Neutrophil (primary cell): ENCODE measurements around the gene IFT80.

Experiments
- H3K27ac ChIP-seq: fragments of 200-600 bp; sonication (generic); 2 replicates; pipeline ENCODE4 v1.5.1; 2016; ENCODE audit warnings: mild to moderate bottlenecking, moderate library complexity
- H3K27me3 ChIP-seq: fragments of 200-600 bp; sonication (generic); 2 replicates; pipeline ENCODE4 v1.6.0; 2016; ENCODE audit warnings: mild to moderate bottlenecking
- H3K36me3 ChIP-seq: fragments of 200-600 bp; sonication (generic); 2 replicates; pipeline ENCODE4 v1.5.1; 2017
- H3K4me1 ChIP-seq, 2 experiments: fragments of 200-600 bp in 1 of 2; sonication (generic) in 1 of 2; 1 replicate in 1 of 2; 2 replicates in 1 of 2; pipeline versions ENCODE4 v1.5.1 to v1.6.1; 2013 to 2016; ENCODE audit warnings: low read depth in 1 of 2, low read length in 1 of 2, mild to moderate bottlenecking in 1 of 2, moderate library complexity in 1 of 2; ENCODE audit not compliant: control insufficient read depth in 1 of 2, insufficient read depth in 1 of 2
- H3K4me3 ChIP-seq, 2 experiments: fragments of 200-600 bp in 1 of 2; sonication (generic) in 1 of 2; 1 replicate in 1 of 2; 2 replicates in 1 of 2; pipeline ENCODE4 v1.5.1; 2013 to 2016; ENCODE audit warnings: low read depth in 1 of 2, low read length in 1 of 2, mild to moderate bottlenecking in 1 of 2, moderate library complexity in 1 of 2
- H3K9me3 ChIP-seq: fragments of 200-600 bp; sonication (generic); 2 replicates; pipeline ENCODE4 v1.5.1; 2016
- TF ChIP-seq, protein P1 (sequence below): fragments of 200-600 bp; sonication (generic); IDR thresholded peaks from 2 replicates; pipeline ENCODE4 v1.5.1; 2016; ENCODE audit warnings: antibody characterized with exemption

IFT80 gene

DNA sequence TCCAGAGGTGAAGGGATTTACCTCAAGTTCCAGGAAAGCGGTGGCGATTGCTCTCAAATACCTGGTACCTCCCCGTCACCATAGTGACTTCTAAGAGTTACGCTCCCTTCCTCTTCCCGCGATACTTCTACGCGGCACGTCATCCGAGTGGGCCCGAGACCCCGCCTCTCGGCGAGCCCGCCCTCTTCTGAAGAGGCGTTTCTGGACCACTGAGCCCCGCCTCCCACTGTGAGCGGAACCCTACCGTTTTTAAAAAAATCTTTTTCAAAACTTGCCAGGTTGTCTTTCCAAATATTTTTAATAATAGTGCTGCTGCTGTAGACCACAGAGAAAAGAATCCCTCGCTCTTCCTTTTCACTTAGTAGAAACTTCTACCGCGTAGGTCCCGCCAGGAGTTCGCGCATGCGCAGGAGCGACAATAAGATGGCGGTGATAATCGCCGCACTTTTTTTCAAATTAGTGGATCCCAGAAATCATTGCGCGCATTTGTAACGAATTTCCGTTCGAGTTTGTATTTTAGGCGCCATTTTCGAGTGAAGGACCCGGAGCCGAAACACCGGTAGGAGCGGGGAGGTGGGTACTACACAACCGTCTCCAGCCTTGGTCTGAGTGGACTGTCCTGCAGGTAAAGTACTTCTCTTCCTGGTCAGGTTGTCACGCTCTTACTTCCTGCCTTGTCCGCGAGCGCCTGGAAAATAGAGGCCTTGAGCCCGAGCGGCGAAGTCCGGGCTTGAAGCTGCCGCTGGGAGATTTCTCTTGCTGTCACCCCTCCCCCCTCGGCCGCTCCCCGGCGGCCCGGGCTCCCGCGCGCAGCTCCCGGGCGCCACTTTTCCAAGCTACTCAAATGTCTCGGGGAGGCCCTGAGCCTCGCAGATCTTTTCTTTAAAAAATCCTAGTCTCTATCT lies at the start of gene IFT80, which contains the start of gene SMC4:
Gene IFT80, minus strand, starts transcription at position 101 of the 905 bp plus-strand sequence. CDS start 14,625 bp downstream, outside the sequence.
Gene SMC4, plus strand, starts transcription at position 526 of the 905 bp plus-strand sequence. CDS start 1,177 bp downstream, outside the sequence.
- no peaks in the 10 kb centered on the region for H3K27me3 ChIP-seq
- H3K4me3 ChIP-seq: peak within 1 kb of the TSS; percentile 84 to 94
- H3K4me1 ChIP-seq: peaks cover 37 to 43% of the 10 kb centered on the region in 2 experiments
- peak within 1 kb of the TSS; percentile 86 for H3K27ac ChIP-seq
- no peaks in the 10 kb centered on the region for H3K9me3 ChIP-seq
- TF ChIP-seq, protein P1, sequence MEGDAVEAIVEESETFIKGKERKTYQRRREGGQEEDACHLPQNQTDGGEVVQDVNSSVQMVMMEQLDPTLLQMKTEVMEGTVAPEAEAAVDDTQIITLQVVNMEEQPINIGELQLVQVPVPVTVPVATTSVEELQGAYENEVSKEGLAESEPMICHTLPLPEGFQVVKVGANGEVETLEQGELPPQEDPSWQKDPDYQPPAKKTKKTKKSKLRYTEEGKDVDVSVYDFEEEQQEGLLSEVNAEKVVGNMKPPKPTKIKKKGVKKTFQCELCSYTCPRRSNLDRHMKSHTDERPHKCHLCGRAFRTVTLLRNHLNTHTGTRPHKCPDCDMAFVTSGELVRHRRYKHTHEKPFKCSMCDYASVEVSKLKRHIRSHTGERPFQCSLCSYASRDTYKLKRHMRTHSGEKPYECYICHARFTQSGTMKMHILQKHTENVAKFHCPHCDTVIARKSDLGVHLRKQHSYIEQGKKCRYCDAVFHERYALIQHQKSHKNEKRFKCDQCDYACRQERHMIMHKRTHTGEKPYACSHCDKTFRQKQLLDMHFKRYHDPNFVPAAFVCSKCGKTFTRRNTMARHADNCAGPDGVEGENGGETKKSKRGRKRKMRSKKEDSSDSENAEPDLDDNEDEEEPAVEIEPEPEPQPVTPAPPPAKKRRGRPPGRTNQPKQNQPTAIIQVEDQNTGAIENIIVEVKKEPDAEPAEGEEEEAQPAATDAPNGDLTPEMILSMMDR: peak; percentile 29
- no peaks in the 10 kb centered on the region for H3K36me3 ChIP-seq

DNA sequence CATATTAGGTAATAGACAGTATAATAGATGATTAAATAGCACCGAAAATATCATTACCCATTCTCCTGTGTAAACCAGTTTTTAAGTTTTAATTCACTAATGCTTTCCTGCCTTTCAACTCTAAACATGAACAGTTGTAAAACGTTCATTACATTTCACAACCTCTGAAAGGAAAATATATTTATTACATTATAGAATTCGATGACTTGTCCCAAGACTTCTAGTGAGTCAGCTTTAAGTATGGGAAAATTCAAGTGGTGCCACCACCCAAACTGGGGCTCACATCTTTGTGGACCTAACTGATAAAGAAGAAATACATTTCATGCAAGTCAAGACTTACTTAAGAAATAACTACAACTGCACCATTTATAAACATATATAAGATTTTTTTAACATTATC lies 48.5 kb upstream of the IFT80 start:
- no peak overlapping the region for H3K4me3 ChIP-seq
- H3K4me1 ChIP-seq: peaks cover 13 to 16% of the 10 kb centered on the region in 2 experiments
- no peak overlapping the region for H3K27ac ChIP-seq
- no peaks in the 10 kb centered on the region for H3K9me3 ChIP-seq
- H3K36me3 ChIP-seq: no peaks in the 10 kb centered on the region
- TF ChIP-seq, protein P1: no peak
- no peaks in the 10 kb centered on the region for H3K27me3 ChIP-seq

DNA sequence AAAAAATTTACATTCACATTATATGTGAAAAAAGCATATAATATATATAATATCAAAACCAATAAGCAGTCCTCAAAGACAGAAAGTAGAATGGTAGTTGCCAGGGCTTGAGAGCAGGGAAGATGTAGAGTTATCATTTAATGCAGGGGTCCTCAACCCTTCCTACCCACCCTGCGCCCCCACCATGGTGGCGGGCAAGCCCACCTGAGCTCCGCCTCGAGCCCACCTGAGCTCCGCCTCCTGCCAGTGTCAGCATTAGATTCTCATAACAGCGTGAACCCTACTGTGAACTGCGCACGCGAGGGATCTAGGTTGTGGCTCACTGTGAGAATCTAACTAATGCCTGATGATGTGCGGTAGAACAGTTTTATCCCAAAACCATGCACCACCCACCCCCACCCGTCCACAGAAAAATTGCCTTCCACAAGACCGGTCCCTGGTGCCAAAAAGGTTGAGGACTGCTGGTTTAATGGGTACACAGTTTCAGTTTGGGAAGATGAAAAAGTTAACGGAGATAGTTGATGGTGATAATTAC lies 47.6 kb upstream of the IFT80 start:
- H3K36me3 ChIP-seq: no peaks in the 10 kb centered on the region
- no peaks in the 10 kb centered on the region for H3K9me3 ChIP-seq
- TF ChIP-seq, protein P1: no peak
- H3K27ac ChIP-seq: no peak overlapping the region
- H3K4me1 ChIP-seq: peaks cover 13 to 16% of the 10 kb centered on the region in 2 experiments
- no peaks in the 10 kb centered on the region for H3K27me3 ChIP-seq
- no peak overlapping the region for H3K4me3 ChIP-seq

DNA sequence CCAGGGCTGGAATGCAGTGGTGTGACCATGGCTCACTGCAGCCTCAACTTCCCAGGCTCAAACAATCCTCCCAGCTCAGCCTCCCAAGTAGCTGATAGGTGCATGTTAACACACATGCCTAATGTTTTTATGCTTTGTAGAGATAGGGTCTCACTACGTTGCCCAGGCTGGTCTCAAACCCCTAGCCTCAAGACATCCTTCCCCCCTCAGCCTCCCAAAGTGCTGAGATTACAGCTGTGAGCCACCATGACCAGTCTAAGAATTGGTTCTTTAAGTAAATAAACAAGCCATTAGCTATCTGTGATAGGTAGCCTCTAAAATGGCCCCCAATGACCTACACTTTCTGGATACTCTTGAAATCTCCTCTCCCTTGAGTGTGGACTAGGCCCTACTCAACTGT lies 46.8 kb upstream of the IFT80 start:
- Histone ChIP-seq H3K27ac (no peak overlapping the region), H3K27me3 (no peaks in the 10 kb centered on the region), H3K36me3 (no peaks in the 10 kb centered on the region), H3K9me3 (no peaks in the 10 kb centered on the region), H3K4me1 (peaks cover 13 to 16% of the 10 kb centered on the region in 2 experiments), H3K4me3 (no peak overlapping the region)
- TF ChIP-seq, protein P1: no peak

DNA sequence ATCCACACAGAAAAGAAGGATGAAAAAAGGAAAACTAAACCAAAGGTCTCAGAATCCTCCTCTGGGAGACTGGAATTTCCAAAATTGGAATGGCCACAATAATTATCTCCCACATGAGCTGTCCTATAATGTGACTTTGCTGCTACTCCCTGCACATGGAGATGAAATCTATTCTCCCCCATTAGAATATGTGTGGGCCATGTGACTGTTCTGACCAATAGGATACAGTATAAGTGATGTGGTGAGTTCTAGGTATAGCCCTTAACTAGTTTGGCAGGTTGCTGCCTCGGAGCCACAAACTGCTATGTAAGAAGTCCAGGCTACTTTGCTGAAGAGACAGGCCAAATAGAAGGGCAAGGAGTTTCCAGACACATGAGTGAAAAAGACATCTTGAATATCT lies 45.4 kb upstream of the IFT80 start:
- peaks cover 7% of the 10 kb centered on the region in 2 experiments for H3K4me1 ChIP-seq
- H3K36me3 ChIP-seq: no peaks in the 10 kb centered on the region
- TF ChIP-seq, protein P1: no peak
- no peak overlapping the region for H3K4me3 ChIP-seq
- no peaks in the 10 kb centered on the region for H3K9me3 ChIP-seq
- H3K27me3 ChIP-seq: no peaks in the 10 kb centered on the region
- H3K27ac ChIP-seq: no peak overlapping the region
